Keratinocyte (primary cell): ENCODE data around the gene SKP1.

Experiments used
- EZH2 ChIP-seq: IDR thresholded peaks from one replicate; pipeline ENCODE4 v1.6.1; 2012; ENCODE audit warnings: inconsistent platforms, mild to moderate bottlenecking, low read length, moderate library complexity
- TF ChIP-seq, protein P1 (sequence below), 3 experiments: IDR thresholded peaks in 1 of 3; conservative IDR thresholded peaks in 1 of 3; optimal IDR thresholded peaks in 1 of 3; 2 replicates in 2 of 3; 3 replicates in 1 of 3; pipeline versions ENCODE3 to v1.5.1; 2011; ENCODE audit warnings: low read length in 3 of 3, mild to moderate bottlenecking in 3 of 3, moderate library complexity in 2 of 3, control low read depth in 1 of 3, inconsistent platforms in 1 of 3; ENCODE audit not compliant: insufficient read depth in 2 of 3; ENCODE audit errors: extremely low read depth in 1 of 3

DNA sequence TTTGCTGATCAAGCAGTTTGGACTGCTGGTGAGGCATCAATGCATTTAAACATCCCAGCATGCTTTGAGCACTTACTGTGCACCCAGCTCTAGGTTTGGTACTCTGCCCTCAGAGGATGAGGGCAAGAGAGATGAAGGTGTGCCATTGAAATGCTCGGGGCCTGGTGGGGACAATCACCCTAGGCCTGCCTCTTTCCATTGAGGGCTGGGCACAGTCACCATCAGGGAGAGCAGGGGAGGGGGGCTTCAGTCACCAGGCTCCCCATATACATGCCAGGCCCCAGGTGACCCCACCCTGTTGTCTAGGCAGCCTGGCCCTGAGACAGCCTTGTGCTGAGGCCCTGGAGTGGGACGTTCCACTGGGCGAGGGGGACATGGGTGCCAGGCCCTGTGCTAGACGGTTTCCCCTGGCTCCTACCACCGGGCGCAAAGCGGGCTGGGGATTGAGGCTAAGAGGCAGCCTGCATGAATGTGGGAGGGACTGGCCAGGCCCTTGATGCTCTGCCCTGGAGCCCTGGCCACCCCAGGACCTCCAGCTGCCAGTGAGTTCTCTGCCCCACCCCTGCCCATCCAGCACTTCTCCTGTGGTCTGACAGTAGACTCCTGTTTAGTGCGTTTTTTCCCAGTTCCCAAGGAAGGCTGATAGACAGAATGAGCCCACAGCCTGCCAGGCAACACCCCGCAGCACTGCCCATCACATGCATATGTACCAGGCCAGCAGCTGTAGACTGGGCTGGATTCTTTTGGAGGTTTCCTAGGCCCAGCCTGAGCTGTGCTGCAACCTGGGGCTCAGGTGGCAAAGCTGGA lies 43.4 kb downstream of the SKP1 start:
- TF ChIP-seq, protein P1, sequence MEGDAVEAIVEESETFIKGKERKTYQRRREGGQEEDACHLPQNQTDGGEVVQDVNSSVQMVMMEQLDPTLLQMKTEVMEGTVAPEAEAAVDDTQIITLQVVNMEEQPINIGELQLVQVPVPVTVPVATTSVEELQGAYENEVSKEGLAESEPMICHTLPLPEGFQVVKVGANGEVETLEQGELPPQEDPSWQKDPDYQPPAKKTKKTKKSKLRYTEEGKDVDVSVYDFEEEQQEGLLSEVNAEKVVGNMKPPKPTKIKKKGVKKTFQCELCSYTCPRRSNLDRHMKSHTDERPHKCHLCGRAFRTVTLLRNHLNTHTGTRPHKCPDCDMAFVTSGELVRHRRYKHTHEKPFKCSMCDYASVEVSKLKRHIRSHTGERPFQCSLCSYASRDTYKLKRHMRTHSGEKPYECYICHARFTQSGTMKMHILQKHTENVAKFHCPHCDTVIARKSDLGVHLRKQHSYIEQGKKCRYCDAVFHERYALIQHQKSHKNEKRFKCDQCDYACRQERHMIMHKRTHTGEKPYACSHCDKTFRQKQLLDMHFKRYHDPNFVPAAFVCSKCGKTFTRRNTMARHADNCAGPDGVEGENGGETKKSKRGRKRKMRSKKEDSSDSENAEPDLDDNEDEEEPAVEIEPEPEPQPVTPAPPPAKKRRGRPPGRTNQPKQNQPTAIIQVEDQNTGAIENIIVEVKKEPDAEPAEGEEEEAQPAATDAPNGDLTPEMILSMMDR (optimal IDR thresholded peaks at IDR 0.05 in 1 of 3, IDR thresholded peaks at IDR 0.05 in 1 of 3, conservative IDR thresholded peaks at IDR 0.05 in 1 of 3; ENCODE audit: extremely low read depth in 1 of 3, insufficient read depth in 2 of 3, low read length in 3 of 3) = no peak
- TF ChIP-seq EZH2 = no peak
